ENCODE results near the gene C2CD4D. TPM values are rescaled to one million over a fixed set of nuclear protein-coding genes. Genes with fewer than 3 reads are reported as not detected.
"Not testable (repeated sequence)": the region's sequence is repeated elsewhere in the genome, so short reads cannot be mapped to it uniquely, and the experiment has no call there.

C2CD4D gene
- polyA plus RNA-seq, 3 donors from 2014 or later = 0.22 to 0.52 (median 0.32) TPM

DNA sequence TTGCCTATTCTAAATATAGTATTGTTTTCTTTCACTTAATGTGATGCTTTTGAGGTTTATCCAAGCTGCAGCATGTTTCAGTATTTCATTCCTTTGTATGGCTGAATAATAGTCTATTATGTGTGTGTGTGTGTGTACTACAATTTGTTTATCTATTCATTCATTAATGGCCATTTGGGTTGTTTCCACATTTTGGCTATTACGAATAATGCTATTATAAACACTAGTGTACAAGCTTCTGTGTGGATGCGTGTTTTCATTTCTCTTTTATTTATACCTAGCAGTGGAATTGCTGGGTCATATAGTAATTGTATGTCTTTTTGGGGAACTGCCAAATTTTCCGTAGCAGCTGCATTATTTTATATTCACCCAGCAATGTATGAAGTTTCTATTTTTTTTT is 28.9 kb upstream of the C2CD4D start:
- Mint-ChIP-seq H3K36me3 (peaks cover 0 to 10% (median 5%) of the 10 kb centered on the region in 3 donors), H3K4me3 (no peak overlapping the region), H3K27ac (no peak overlapping the region), H3K27me3 (ENCODE audit: low read depth in 3 of 3) (peaks cover 2 to 3% (median 2%) of the 10 kb centered on the region in 3 donors), H3K9me3 (no peaks in the 10 kb centered on the region), H3K4me1 (no peaks in the 10 kb centered on the region)
- DNase-seq = no peak

GRCh38 chr1:151867765-151868411 is 28.3 kb upstream of the C2CD4D start:
- H3K9me3 Mint-ChIP-seq = no peaks in the 10 kb centered on the region
- H3K36me3 Mint-ChIP-seq = peaks cover 0 to 4% (median 0%) of the 10 kb centered on the region in 3 donors
- H3K27ac Mint-ChIP-seq = no peak overlapping the region
- H3K27me3 Mint-ChIP-seq (ENCODE audit: low read depth in 3 of 3) = peaks cover 2 to 3% (median 2%) of the 10 kb centered on the region in 3 donors
- no peaks in the 10 kb centered on the region for H3K4me1 Mint-ChIP-seq
- DNase-seq = no peak
- no peak overlapping the region for H3K4me3 Mint-ChIP-seq

- H3K4me3 Mint-ChIP-seq = no peak overlapping the region
- no peaks in the 10 kb centered on the region for H3K9me3 Mint-ChIP-seq
- H3K27ac Mint-ChIP-seq = no peak overlapping the region
- no peak for DNase-seq
- peaks cover 2 to 3% (median 2%) of the 10 kb centered on the region in 3 donors for H3K27me3 Mint-ChIP-seq (ENCODE audit: low read depth in 3 of 3)
- peaks cover 0 to 3% (median 0%) of the 10 kb centered on the region in 3 donors for H3K36me3 Mint-ChIP-seq
- no peaks in the 10 kb centered on the region for H3K4me1 Mint-ChIP-seq
These were observed 27.7 kb upstream of the C2CD4D start for GRCh38 chr1:151867321-151867720.

GRCh38 chr1:151864411-151864810 is 24.8 kb upstream of the C2CD4D start:
- Mint-ChIP-seq H3K4me3 (no peak overlapping the region), H3K9me3 (peaks cover 0 to 1% (median 0%) of the 10 kb centered on the region in 6 donors), H3K36me3 (no peaks in the 10 kb centered on the region), H3K27ac (no peak overlapping the region), H3K4me1 (no peaks in the 10 kb centered on the region), H3K27me3 (ENCODE audit: low read depth in 3 of 3) (peaks cover 0 to 3% (median 2%) of the 10 kb centered on the region in 3 donors)
- DNase-seq = no peak

GRCh38 chr1:151862604-151863003 is 23.0 kb upstream of the C2CD4D start:
- H3K27ac Mint-ChIP-seq = no peak overlapping the region
- DNase-seq = no peak
- no peaks in the 10 kb centered on the region for H3K36me3 Mint-ChIP-seq
- H3K4me1 Mint-ChIP-seq = no peaks in the 10 kb centered on the region
- peaks cover 0 to 1% (median 0%) of the 10 kb centered on the region in 6 donors for H3K9me3 Mint-ChIP-seq
- peaks cover 0 to 2% (median under 1%) of the 10 kb centered on the region in 3 donors for H3K27me3 Mint-ChIP-seq (ENCODE audit: low read depth in 3 of 3)
- no peak overlapping the region for H3K4me3 Mint-ChIP-seq

- Mint-ChIP-seq H3K36me3 (no peaks in the 10 kb centered on the region), H3K4me3 (no peak overlapping the region), H3K27me3 (ENCODE audit: low read depth in 3 of 3) (peaks cover 0 to 2% (median 0%) of the 10 kb centered on the region in 3 donors), H3K9me3 (peaks cover 0 to 1% (median 0%) of the 10 kb centered on the region in 6 donors), H3K27ac (no peak overlapping the region), H3K4me1 (no peaks in the 10 kb centered on the region)
- no peak for DNase-seq
These were observed 21.0 kb upstream of the C2CD4D start for GRCh38 chr1:151860504-151861187.

DNA sequence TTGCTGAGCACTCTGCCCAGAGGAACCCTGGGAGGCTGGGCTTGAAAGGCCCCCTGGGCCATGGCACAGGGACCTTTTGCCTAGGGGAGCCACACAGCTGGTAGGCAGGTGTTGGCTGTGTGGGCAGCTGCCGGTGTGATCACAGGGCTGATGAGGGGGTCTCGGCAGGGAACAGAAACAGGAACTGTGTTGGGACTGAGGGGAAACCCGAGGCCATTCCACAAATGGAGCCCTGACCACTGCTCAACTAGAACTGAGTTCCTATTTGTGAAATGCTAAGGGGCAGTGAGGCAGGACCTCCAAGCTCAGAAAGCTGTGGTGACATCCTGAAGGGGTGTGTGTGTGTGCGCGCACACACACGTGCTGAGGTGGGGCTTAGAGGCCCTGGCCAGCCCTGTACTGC is 20.3 kb upstream of the C2CD4D start:
- no peak overlapping the region for H3K4me3 Mint-ChIP-seq
- DNase-seq = no peak
- no peaks in the 10 kb centered on the region for H3K36me3 Mint-ChIP-seq
- H3K27ac Mint-ChIP-seq = no peak overlapping the region
- peaks cover 0 to 2% (median 0%) of the 10 kb centered on the region in 3 donors for H3K27me3 Mint-ChIP-seq (ENCODE audit: low read depth in 3 of 3)
- peaks cover 0 to 1% (median 0%) of the 10 kb centered on the region in 6 donors for H3K9me3 Mint-ChIP-seq
- no peaks in the 10 kb centered on the region for H3K4me1 Mint-ChIP-seq

- H3K27ac Mint-ChIP-seq = no peak overlapping the region
- peaks cover 0 to 2% (median 0%) of the 10 kb centered on the region in 3 donors for H3K27me3 Mint-ChIP-seq (ENCODE audit: low read depth in 3 of 3)
- no peak for DNase-seq
- peaks cover 0 to 1% (median 0%) of the 10 kb centered on the region in 6 donors for H3K9me3 Mint-ChIP-seq
- H3K4me3 Mint-ChIP-seq = no peak overlapping the region
- no peaks in the 10 kb centered on the region for H3K36me3 Mint-ChIP-seq
- no peaks in the 10 kb centered on the region for H3K4me1 Mint-ChIP-seq
These were observed 19.5 kb upstream of the C2CD4D start for GRCh38 chr1:151858886-151859665.

DNA sequence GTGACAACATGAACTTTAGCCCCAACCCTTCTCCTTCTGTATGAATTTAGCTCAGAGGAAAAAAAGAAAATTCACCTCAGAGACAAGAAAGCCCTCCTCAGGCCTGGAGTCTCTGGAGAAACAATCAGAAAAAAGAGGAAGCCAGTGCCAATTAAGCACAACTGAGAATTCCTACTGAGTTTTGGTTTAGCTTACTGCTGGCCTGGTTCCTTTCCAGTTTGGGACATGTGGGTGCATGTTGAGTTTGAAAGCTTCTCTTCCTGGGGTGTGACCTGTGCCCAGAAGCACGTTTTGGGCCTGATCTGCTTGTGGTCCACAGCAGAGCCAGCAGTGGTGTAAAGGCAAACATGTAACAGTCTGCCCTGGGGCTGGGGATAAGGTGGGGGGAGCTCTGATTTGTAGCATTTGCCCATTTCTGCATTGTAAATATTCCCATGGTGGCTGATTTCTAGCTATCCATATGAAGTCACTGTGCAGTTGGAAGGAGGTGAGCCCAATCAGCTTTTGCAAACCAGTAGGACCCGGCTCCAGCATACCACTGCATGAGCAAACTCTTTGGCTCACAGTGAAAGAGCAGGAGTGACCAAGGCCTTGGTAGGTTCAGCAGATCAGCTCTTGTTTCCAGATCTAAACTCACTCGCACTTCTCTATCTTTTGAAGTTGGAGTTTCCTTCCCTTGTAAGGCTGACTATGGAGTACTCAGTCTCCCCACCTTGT is 18.6 kb upstream of the C2CD4D start:
- no peak for DNase-seq
- Mint-ChIP-seq H3K27ac (no peak overlapping the region), H3K36me3 (no peaks in the 10 kb centered on the region), H3K4me3 (no peak overlapping the region), H3K27me3 (ENCODE audit: low read depth in 3 of 3) (peaks cover 0 to 2% (median 0%) of the 10 kb centered on the region in 3 donors), H3K4me1 (no peaks in the 10 kb centered on the region), H3K9me3 (peaks cover 0 to 1% (median 0%) of the 10 kb centered on the region in 6 donors)

DNA sequence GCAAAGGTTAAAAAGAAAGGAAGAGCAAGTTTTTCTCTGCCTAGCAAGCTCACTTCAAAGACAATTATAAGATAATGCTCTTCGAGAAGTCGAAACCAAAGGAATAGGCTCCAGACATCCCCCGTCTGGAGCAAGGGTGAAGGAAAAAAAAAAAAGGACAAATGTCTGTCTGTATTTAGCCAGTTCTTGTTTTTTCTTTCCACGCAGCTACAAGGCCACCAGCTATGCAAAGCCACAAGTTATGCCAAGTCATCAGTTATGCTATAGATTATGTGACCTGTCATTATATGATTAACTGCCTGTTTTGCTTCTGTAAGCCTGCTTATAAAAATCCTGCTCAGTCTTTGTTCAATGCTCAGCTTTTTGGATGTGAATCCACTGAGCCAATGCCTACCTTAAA is 16.3 kb upstream of the C2CD4D start:
- H3K36me3 Mint-ChIP-seq = no peaks in the 10 kb centered on the region
- DNase-seq = no peak
- H3K27me3 Mint-ChIP-seq (ENCODE audit: low read depth in 3 of 3) = peaks cover 0 to 5% (median 4%) of the 10 kb centered on the region in 3 donors
- H3K9me3 Mint-ChIP-seq = no peaks in the 10 kb centered on the region
- no peaks in the 10 kb centered on the region for H3K4me1 Mint-ChIP-seq
- no peak overlapping the region for H3K27ac Mint-ChIP-seq
- no peak overlapping the region for H3K4me3 Mint-ChIP-seq

GRCh38 chr1:151855516-151855915 is 15.9 kb upstream of the C2CD4D start:
- not testable (repeated sequence) for H3K27me3 Mint-ChIP-seq (ENCODE audit: low read depth in 3 of 3); H3K9me3 Mint-ChIP-seq; H3K4me1 Mint-ChIP-seq; H3K36me3 Mint-ChIP-seq; H3K4me3 Mint-ChIP-seq; DNase-seq; H3K27ac Mint-ChIP-seq

GRCh38 chr1:151854658-151855057 is 15.0 kb upstream of the C2CD4D start:
- no peak overlapping the region for H3K4me3 Mint-ChIP-seq
- H3K4me1 Mint-ChIP-seq = no peaks in the 10 kb centered on the region
- DNase-seq = no peak
- peaks cover 0 to 10% (median 4%) of the 10 kb centered on the region in 3 donors for H3K27me3 Mint-ChIP-seq (ENCODE audit: low read depth in 3 of 3)
- no peaks in the 10 kb centered on the region for H3K9me3 Mint-ChIP-seq
- H3K27ac Mint-ChIP-seq = no peak overlapping the region
- peaks cover 0 to under 1% (median 0%) of the 10 kb centered on the region in 3 donors for H3K36me3 Mint-ChIP-seq

GRCh38 chr1:151853411-151853943 is 13.9 kb upstream of the C2CD4D start, which contains the start of gene THEM5:
Gene THEM5, minus strand, starts transcription at chr1:151853712. Its CDS starts 147 bp downstream, at chr1:151853565.
- Mint-ChIP-seq H3K36me3 (peaks cover 0 to 6% (median 0%) of the 10 kb centered on the region in 3 donors), H3K27me3 (ENCODE audit: low read depth in 3 of 3) (peaks cover 3 to 12% (median 6%) of the 10 kb centered on the region in 3 donors), H3K9me3 (no peaks in the 10 kb centered on the region), H3K27ac (no peak within 1 kb of the TSS), H3K4me1 (no peaks in the 10 kb centered on the region), H3K4me3 (no peak within 1 kb of the TSS)
- DNase-seq = no peak

Measured in immature natural killer cell (primary cell).